Astrocyte of the spinal cord (primary cell): ENCODE results near the gene KCNF1.

ENCODE experiments used
- DNase-seq: peaks from one replicate; pipeline ENCODE4 v3.0.0; 2011; ENCODE audit warnings: low read depth, low spot score
- H3K4me3 ChIP-seq: 2 replicates; pipeline ENCODE4 v1.5.1; 2011; ENCODE audit warnings: low read depth, mild to moderate bottlenecking, low read length, moderate library complexity
- CTCF ChIP-seq: IDR thresholded peaks from 2 replicates; pipeline ENCODE4 v1.5.1; 2012; ENCODE audit warnings: low read depth, mild to moderate bottlenecking, low read length, inconsistent platforms
- in situ Hi-C: cut with HindIII; loops from 2 replicates; pipeline ENCODE4 v1.10.0; 2017; ENCODE audit warnings: low sequenced_read_pairs

KCNF1 gene

DNA sequence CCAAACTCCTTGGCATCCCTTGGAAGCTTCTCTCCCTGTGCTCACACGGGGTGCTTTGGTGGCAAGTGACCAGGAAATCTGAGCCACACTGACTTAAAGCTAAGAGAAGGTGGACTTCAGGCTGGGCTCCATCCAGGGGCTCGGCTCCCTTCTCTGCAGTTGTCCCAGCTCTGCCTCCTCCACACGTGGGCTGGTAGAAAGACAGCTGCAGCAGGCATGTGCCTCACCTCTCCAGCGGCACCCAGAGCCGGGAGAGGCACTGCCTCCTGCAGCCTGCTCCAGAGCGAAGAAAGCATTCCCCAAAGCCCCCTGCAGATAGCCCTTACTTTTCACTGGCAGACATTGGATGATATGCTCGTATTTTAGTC, 11.3 kb downstream of the KCNF1 start:
- DNase-seq, result no peak
- in situ Hi-C loops, result no loop called here
- no peak for TF ChIP-seq CTCF
- H3K4me3 ChIP-seq, result no peak overlapping the region

- no peak overlapping the region for H3K4me3 ChIP-seq
- DNase-seq, result no peak
- no peak for TF ChIP-seq CTCF
- in situ Hi-C loops, result no loop called here
Measured at GRCh38 chr2:10923965-10924364, 12.2 kb downstream of the KCNF1 start.

- in situ Hi-C loops, result no loop called here
- H3K4me3 ChIP-seq, result no peak overlapping the region
- no peak for TF ChIP-seq CTCF
- no peak for DNase-seq
Measured at GRCh38 chr2:10924441-10924840, 12.7 kb downstream of the KCNF1 start.

- TF ChIP-seq CTCF, result no peak
- H3K4me3 ChIP-seq, result no peak overlapping the region
- DNase-seq, result no peak
- in situ Hi-C loops, result no loop called here
Measured at GRCh38 chr2:10924859-10925258, 13.1 kb downstream of the KCNF1 start.

- in situ Hi-C loops, result no loop called here
- no peak for DNase-seq
- no peak overlapping the region for H3K4me3 ChIP-seq
- no peak for TF ChIP-seq CTCF
Measured at GRCh38 chr2:10926191-10926820, 14.6 kb downstream of the KCNF1 start.

- H3K4me3 ChIP-seq, result no peak overlapping the region
- DNase-seq, result no peak
- in situ Hi-C loops, result no loop called here
- TF ChIP-seq CTCF, result no peak
Measured at GRCh38 chr2:10930721-10931516, 19.2 kb downstream of the KCNF1 start.
